SK-N-SH (cell line): ENCODE measurements around the gene NCKAP5. TPM values are rescaled to one million over a fixed set of nuclear protein-coding genes. Genes with fewer than 3 reads are reported as not detected.

Experiments
- CTCF ChIA-PET: fragments of 300-600, 350-600 bp; formaldehyde crosslinking; extraction: SDS; loops from one replicate; lab custom pipeline; 2021; lab: Yijun Ruan, JAX
- POLR2A ChIA-PET: fragments of 350-600 bp; sonication (Branson Sonifier 250); formaldehyde crosslinking; extraction: SDS; loops from one replicate; lab custom pipeline; 2020; ENCODE audit warnings: antibody characterized with exemption, inconsistent platforms; lab: Yijun Ruan, JAX
- DNase-seq: peaks from one replicate; pipeline ENCODE4 v3.0.0; 2012
- H2AFZ ChIP-seq: fragments of 200-600 bp; sonication (generic); 2 replicates; pipeline ENCODE4 v1.8.1; 2016; ENCODE audit warnings: antibody characterized with exemption, mild to moderate bottlenecking, low read depth
- H3F3A ChIP-seq: fragments of 200-600 bp; sonication (generic); replicated peaks from 2 replicates; pipeline ENCODE3; 2016; ENCODE audit warnings: antibody characterized with exemption, mild to moderate bottlenecking; ENCODE audit not compliant: insufficient read depth
- H3K27ac ChIP-seq, 2 experiments: fragments of 200-500 bp in 1 of 2; fragments of 200-600 bp in 1 of 2; sonication (Bioruptor generic) in 1 of 2; sonication (generic), shearing (Covaris generic) in 1 of 2; 2 replicates each; pipeline versions ENCODE4 v1.5.1 to v1.6.1; 2014 to 2016; ENCODE audit warnings: low read depth in 2 of 2, inconsistent platforms in 1 of 2, low read length in 1 of 2, mild to moderate bottlenecking in 1 of 2, mixed read lengths in 1 of 2
- H3K27me3 ChIP-seq: fragments of 200-600 bp; sonication (generic), shearing (Covaris generic); 2 replicates; pipeline ENCODE4 v1.6.1; 2016; ENCODE audit warnings: mixed run types; ENCODE audit not compliant: insufficient read depth
- H3K36me3 ChIP-seq, 2 experiments: fragments of 200-500 bp in 1 of 2; fragments of 200-600 bp in 1 of 2; sonication (Bioruptor generic) in 1 of 2; sonication (generic) in 1 of 2; replicated peaks in 1 of 2; 2 replicates each; pipeline versions ENCODE3 to v1.5.1; 2014 to 2016; ENCODE audit warnings: low read length in 1 of 2, mild to moderate bottlenecking in 1 of 2; ENCODE audit not compliant: insufficient read depth in 2 of 2, control insufficient read depth in 1 of 2
- H3K4me1 ChIP-seq, 2 experiments: fragments of 200-500 bp in 1 of 2; fragments of 200-600 bp in 1 of 2; sonication (Bioruptor generic) in 1 of 2; sonication (generic), shearing (Covaris generic) in 1 of 2; 2 replicates each; pipeline versions ENCODE4 v1.5.1 to v1.6.1; 2014 to 2016; ENCODE audit warnings: low read depth in 1 of 2, low read length in 1 of 2, mixed run types in 1 of 2; ENCODE audit not compliant: insufficient read depth in 2 of 2, control insufficient read depth in 1 of 2
- H3K4me2 ChIP-seq: fragments of 200-600 bp; sonication (generic), shearing (Covaris generic); 2 replicates; pipeline ENCODE4 v1.6.1; 2017; ENCODE audit warnings: mixed run types
- H3K4me3 ChIP-seq, 2 experiments: fragments of 200-500 bp in 1 of 2; fragments of 200-600 bp in 1 of 2; sonication (Bioruptor generic) in 1 of 2; sonication (generic), shearing (Covaris generic) in 1 of 2; 2 replicates each; pipeline versions ENCODE4 v1.5.1 to v1.8.1; 2014 to 2016; ENCODE audit warnings: low read depth in 2 of 2, inconsistent platforms in 1 of 2, low read length in 1 of 2, mild to moderate bottlenecking in 1 of 2, mixed read lengths in 1 of 2, moderate library complexity in 1 of 2
- H3K79me2 ChIP-seq: fragments of 200-600 bp; sonication (generic); 2 replicates; pipeline ENCODE4 v1.8.1; 2017; ENCODE audit warnings: mild to moderate bottlenecking; ENCODE audit not compliant: insufficient read depth
- H3K9ac ChIP-seq: fragments of 200-600 bp; sonication (generic); 2 replicates; pipeline ENCODE4 v1.6.1; 2017; ENCODE audit warnings: mixed run types
- H3K9me2 ChIP-seq: fragments of 200-600 bp; sonication (generic); 2 replicates; pipeline ENCODE4 v1.6.1; 2017; ENCODE audit warnings: mixed run types
- H3K9me3 ChIP-seq: fragments of 200-600 bp; sonication (generic); 2 replicates; pipeline ENCODE4 v1.6.1; 2017; ENCODE audit warnings: mixed run types, mild to moderate bottlenecking, moderate library complexity
- H4K20me1 ChIP-seq: fragments of 200-600 bp; sonication (generic); 2 replicates; pipeline ENCODE4 v1.6.1; 2017; ENCODE audit warnings: mild to moderate bottlenecking, mixed run types; ENCODE audit not compliant: insufficient read depth
- CTCF ChIP-seq: fragments of 200-600 bp; sonication (generic); IDR thresholded peaks from 2 replicates; pipeline ENCODE4 v1.6.1; 2017; ENCODE audit warnings: antibody characterized with exemption, mild to moderate bottlenecking, moderate library complexity
- FOXM1 ChIP-seq: IDR thresholded peaks from 2 replicates; pipeline ENCODE4 v1.4.0; 2012; ENCODE audit warnings: low read depth, mild to moderate bottlenecking
- JUND ChIP-seq: IDR thresholded peaks from 2 replicates; pipeline ENCODE4 v1.4.0; 2012
- MAX ChIP-seq: IDR thresholded peaks from 2 replicates; pipeline ENCODE4 v1.4.0; 2012; ENCODE audit warnings: low read depth
- MEF2A ChIP-seq: IDR thresholded peaks from 2 replicates; pipeline ENCODE4 v1.4.0; 2012; ENCODE audit warnings: low read depth, borderline replicate concordance
- NRF1 ChIP-seq: IDR thresholded peaks from 2 replicates; pipeline ENCODE4 v1.6.1; 2012; ENCODE audit warnings: low read depth, mild to moderate bottlenecking, low read length
- POLR2AphosphoS5 ChIP-seq: IDR thresholded peaks from 2 replicates; pipeline ENCODE4 v1.6.1; 2012; ENCODE audit warnings: low read depth, low read length
- RCOR1 ChIP-seq: fragments of 150-350 bp; IDR thresholded peaks from 2 replicates; pipeline ENCODE4 v1.6.1; 2017; ENCODE audit warnings: antibody characterized with exemption, low read length
- RFX5 ChIP-seq: IDR thresholded peaks from 2 replicates; pipeline ENCODE4 v1.6.1; 2012; ENCODE audit warnings: mild to moderate bottlenecking, improper control_type of control experiment, low read length
- SIN3A ChIP-seq: IDR thresholded peaks from 2 replicates; pipeline ENCODE4 v1.6.1; 2012; ENCODE audit warnings: low read depth, mild to moderate bottlenecking, low read length, moderate library complexity, borderline replicate concordance
- TCF12 ChIP-seq: IDR thresholded peaks from 2 replicates; pipeline ENCODE4 v1.4.0; 2012
- TEAD4 ChIP-seq: IDR thresholded peaks from 2 replicates; pipeline ENCODE4 v1.4.0; 2012; ENCODE audit warnings: mild to moderate bottlenecking, borderline replicate concordance; ENCODE audit not compliant: insufficient read depth
- USF1 ChIP-seq: IDR thresholded peaks from 2 replicates; pipeline ENCODE4 v1.4.0; 2012; ENCODE audit warnings: low read depth, borderline replicate concordance
- USF2 ChIP-seq: fragments of 150-350 bp; IDR thresholded peaks from 2 replicates; pipeline ENCODE4 v1.6.1; 2017; ENCODE audit warnings: antibody characterized with exemption, low read length, low read depth, borderline replicate concordance
- YY1 ChIP-seq: IDR thresholded peaks from 2 replicates; pipeline ENCODE4 v1.4.0; 2012; ENCODE audit warnings: low read depth, mild to moderate bottlenecking
- WGBS: methylation state at CpG from one replicate; pipeline ENCODE4 v1.1.6; 2017; ENCODE audit warnings: low lambda C conversion rate; 5-methylcytosine and 5-hydroxymethylcytosine counted together
- polyA plus RNA-seq, 3 experiments: library from polyadenylated mRNA; depleted of rRNA; stranded (reverse); fragments of >200 nt; gene quantifications; 2 replicates each; pipeline ENCODE4 v1.2.3, GENCODE V29; 2012

NCKAP5 gene
- polyA plus RNA-seq, 1 of the 3 experiments (the other 2 are of a cell fraction): 0.02 TPM

- Histone ChIP-seq H3K27me3 (no peaks in the 10 kb centered on the region), H3K36me3 (no peaks in the 10 kb centered on the region), H3K79me2 (no peaks in the 10 kb centered on the region), H3K9me2 (no peaks in the 10 kb centered on the region), H3K9me3 (no peaks in the 10 kb centered on the region), H4K20me1 (no peaks in the 10 kb centered on the region), H3K4me1 (no peaks in the 10 kb centered on the region; a peak in 1 of 4 replicates), H3K9ac (no peak overlapping the region), H3F3A (no peaks in the 10 kb centered on the region), H2AFZ (no peak overlapping the region), H3K4me2 (no peak overlapping the region), H3K27ac (no peak overlapping the region), H3K4me3 (no peak overlapping the region)
- ChIA-PET CTCF (no interaction called here), POLR2A (no interaction called here)
- WGBS: 65% methylated on average over 5 of the region's 5 CpGs
- no peak for DNase-seq
- TF ChIP-seq FOXM1 (no peak), NRF1 (no peak), RCOR1 (no peak), USF1 (no peak), TCF12 (no peak), YY1 (no peak), TEAD4 (no peak), SIN3A (no peak), MAX (no peak), POLR2AphosphoS5 (no peak), RFX5 (no peak), JUND (no peak), USF2 (no peak), MEF2A (no peak), CTCF (no peak)
Measured at GRCh38 chr2:132943829-132944228, 624.4 kb downstream of the NCKAP5 start.
